ENCODE results near the gene GRB10. TPM values are rescaled to one million over a fixed set of nuclear protein-coding genes. Genes with fewer than 3 reads are reported as not detected.
"Not testable (repeated sequence)": the region's sequence is repeated elsewhere in the genome, so short reads cannot be mapped to it uniquely, and the experiment has no call there.

GRB10 gene
- total RNA-seq, 1 donor from 2014 or later: 106 TPM

- no peak for DNase-seq (ENCODE audit: low spot score)
Observed at GRCh38 chr7:50608196-50608906, 174.3 kb downstream of the GRB10 start.

GRCh38 chr7:50607524-50608125, 175.1 kb downstream of the GRB10 start:
- DNase-seq (ENCODE audit: low spot score): no peak

DNA sequence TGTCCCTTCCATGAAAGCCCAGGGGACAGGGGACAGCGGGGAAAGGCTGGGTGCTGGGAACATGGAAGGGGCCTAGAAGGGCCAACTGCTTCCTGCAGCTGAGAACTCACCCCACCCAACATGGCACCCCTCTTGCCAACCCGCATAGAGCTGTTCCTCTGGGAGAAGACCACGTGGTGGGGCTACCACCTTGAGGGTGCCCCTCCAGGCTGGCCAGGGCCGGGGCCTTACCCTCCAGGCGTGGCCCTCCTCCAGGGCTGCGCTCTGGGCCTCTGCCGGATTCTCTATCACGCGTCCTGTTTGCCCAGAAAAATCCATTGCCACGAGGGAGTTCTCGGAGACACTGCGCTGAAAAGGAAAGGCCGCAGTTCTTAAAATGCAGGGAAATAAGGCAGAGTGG, 177.6 kb downstream of the GRB10 start:
- no peak for DNase-seq (ENCODE audit: low spot score)

GRCh38 chr7:50603287-50603686, 179.4 kb downstream of the GRB10 start:
- DNase-seq (ENCODE audit: low spot score): no peak

- no peak for DNase-seq (ENCODE audit: low spot score)
Observed at GRCh38 chr7:50599385-50599784, 183.3 kb downstream of the GRB10 start.

- no peak for DNase-seq (ENCODE audit: low spot score)
Observed at GRCh38 chr7:50598460-50599343, 184.0 kb downstream of the GRB10 start.

GRCh38 chr7:50596484-50596883, 186.2 kb downstream of the GRB10 start:
- no peak for DNase-seq (ENCODE audit: low spot score)

GRCh38 chr7:50595491-50596102, 187.1 kb downstream of the GRB10 start:
- DNase-seq (ENCODE audit: low spot score): peak; percentile 38

DNA sequence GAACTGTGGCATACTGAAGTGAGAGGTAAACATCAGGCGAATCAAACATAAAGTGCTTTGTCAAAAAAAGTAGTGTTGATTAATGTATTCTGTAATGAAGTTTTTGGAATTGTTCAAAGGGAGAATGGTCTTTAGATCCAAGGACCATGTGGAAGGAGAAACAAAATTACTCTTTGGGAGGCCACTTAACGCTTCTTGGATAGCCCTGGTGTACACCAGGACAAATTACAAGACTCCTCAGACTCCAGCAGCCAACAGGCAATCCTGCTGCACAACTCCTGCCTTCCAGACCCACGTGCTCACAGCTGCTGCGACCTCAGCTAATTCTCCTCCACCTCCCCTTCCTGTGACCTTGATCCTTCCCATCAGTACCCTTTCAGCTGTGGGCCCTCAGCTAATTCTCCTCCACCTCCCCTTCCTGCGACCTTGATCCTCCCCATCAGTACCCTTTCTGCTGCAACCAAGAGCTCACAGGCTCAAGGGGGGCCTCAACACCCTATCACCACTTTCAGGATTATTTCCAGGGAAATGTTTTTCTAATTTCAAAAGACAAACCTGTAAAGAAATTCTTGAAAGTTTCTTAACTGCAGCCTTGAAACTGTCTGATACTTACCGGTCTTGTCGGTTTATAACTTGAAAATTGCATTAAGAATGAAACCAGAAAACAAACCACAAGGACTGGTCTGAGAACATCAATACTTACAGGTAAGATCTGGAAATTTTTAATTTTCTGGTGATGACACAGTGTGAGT, 187.8 kb downstream of the GRB10 start:
- no peak for DNase-seq (ENCODE audit: low spot score)

- no peak for DNase-seq (ENCODE audit: low spot score)
Observed at GRCh38 chr7:50594136-50594535, 188.6 kb downstream of the GRB10 start.

DNA sequence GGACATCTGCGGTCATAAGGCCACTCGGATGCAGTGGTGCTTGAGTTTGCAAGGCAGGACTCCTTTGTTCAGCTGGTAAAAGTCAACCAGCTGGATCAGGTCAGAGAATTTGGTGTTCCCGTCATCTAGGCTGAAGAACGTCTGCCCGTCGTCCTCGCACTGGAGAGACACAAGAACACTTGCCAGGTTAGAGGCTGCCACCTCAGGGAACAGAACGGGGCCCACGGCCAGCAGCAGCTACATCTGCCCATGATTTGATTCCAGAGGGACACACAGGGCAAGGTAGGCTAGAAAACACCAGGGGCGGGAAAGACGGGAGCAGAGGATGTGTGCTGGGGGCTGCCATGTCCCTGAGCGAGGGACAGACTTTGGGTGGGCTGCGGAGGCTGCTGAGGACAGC, 189.8 kb downstream of the GRB10 start:
- no peak for DNase-seq (ENCODE audit: low spot score)

- no peak for DNase-seq (ENCODE audit: low spot score)
Observed at GRCh38 chr7:50591480-50592438, 190.9 kb downstream of the GRB10 start.

DNA sequence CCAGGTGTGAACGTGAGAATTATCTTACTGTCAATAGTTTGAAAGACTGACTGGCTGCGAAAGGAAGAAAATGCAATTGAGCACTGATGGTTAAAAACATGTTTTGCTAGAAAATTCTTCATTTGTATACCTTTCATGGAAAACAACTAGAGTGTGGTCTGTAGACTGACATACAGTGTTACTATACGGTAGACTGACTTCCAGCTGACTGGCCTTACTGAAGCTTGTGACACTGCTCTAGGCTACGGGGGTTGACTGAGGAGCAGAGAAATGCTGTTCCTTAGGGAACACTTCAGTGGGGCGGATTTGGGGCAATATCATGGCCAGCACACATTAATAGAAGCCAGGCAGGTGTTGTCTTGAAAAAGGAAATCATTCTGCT, 191.6 kb downstream of the GRB10 start:
- no peak for DNase-seq (ENCODE audit: low spot score)

DNA sequence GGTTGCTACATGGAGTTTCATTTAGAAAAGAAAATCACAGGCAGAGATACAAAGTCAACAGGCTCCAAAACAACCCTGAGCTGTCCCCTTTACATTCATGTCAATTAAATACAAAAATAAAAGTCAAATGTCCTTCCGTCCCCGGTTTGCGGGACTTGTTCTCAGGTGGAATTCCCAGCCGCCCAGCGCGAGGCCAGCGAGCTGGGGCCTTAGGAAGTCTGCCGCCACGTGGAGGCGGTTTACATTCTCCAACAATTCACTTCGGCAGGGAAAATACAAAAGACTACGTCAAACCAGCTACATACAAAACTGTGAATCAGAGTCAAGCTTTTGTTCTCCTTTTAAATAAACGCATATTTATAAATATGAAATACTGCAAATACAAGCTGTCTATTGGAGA, 192.2 kb downstream of the GRB10 start:
- no peak for DNase-seq (ENCODE audit: low spot score)

GRCh38 chr7:50589364-50589763, 193.3 kb downstream of the GRB10 start:
- DNase-seq (ENCODE audit: low spot score): no peak

DNA sequence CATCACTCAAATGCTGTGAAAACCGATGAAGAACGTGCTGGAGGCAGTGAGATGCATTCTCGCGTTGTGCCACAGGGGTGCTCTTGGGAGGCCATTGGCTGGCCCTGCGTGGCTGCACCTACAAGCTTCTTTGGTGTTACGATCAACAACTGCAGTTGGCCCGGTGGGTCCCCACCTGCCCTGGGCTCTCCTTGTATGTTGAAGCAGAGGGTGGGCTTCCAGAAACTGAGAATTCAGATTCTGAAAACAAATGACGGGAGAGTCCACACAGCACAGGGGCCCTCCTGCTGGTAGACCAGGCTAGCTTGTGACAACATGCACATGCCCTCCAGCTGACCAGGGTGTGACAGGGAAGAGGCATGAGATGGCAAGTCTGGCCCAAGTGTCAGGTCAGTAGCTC, 193.8 kb downstream of the GRB10 start:
- DNase-seq (ENCODE audit: low spot score): no peak

DNA sequence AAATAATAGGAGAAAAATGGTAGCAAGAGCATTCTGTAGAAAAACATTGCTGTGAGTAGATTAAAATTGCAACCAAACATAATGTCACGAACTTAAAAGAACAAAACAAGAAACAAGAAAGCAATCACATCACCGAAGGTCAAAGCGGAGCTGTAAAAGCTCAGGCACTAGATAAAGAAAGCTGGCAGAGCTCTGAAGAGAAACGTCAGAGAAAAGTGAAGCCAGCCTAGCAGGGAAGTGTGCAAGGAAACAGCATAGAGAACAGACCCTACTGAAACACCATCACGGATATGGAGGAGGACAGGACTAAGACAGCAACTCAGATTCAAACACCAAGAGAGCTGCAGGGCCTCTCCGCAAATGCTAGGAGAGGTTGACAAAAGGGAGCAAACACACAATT, 195.0 kb downstream of the GRB10 start:
- DNase-seq (ENCODE audit: low spot score): no peak

GRCh38 chr7:50584793-50585408, 197.8 kb downstream of the GRB10 start:
- no peak for DNase-seq (ENCODE audit: low spot score)

- no peak for DNase-seq (ENCODE audit: low spot score)
Observed at GRCh38 chr7:50584386-50584785, 198.3 kb downstream of the GRB10 start.

- not testable (repeated sequence) for DNase-seq (ENCODE audit: low spot score)
Observed at GRCh38 chr7:50583295-50583694, 199.4 kb downstream of the GRB10 start.
